Renal cortical epithelial cell (primary cell): Measurements from ENCODE around the gene ANO3. TPM values are rescaled to one million over a fixed set of nuclear protein-coding genes. Genes with fewer than 3 reads are reported as not detected.
"Not testable (repeated sequence)": the region's sequence is repeated elsewhere in the genome, so short reads cannot be mapped to it uniquely, and the experiment has no call there.

Experiments used
- DNase-seq: peaks from one replicate; pipeline ENCODE4 v3.0.0-alpha.2; 2011; ENCODE audit warnings: low read depth
- total RNA-seq: library from RNA; depleted of rRNA; stranded (reverse); fragments of >200 nt; gene quantifications from 2 replicates; pipeline ENCODE4 v1.2.3, GENCODE V29; 2014

The ANO3 gene
- total RNA-seq, 1 donor from 2014 or later = not detected

GRCh38 chr11:26623076-26623659 lies 291.2 kb downstream of the ANO3 start:
- DNase-seq = peak; percentile 39

DNA sequence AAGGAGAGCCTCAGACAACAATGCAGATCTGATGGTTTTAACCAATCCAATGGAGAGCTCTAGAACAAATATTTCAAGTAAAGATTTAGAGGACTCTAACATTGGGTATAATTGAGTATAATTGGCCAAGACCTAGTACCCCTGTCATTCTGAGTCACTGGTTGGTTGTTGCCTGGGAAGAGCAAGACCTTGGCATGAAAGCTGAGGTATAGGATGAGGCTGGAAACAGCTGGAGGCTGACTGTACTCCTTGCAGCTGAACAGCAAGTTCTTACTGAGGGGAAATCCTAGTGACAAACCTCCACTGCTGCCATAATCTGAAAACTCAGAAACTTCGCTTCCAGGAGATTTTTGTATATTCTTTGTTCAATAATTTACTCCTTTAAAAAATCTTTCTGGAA lies 294.4 kb downstream of the ANO3 start:
- no peak for DNase-seq

- DNase-seq = no peak
Observed at GRCh38 chr11:26632691-26633159, 300.8 kb downstream of the ANO3 start.

GRCh38 chr11:26643314-26643713 lies 311.4 kb downstream of the ANO3 start:
- not testable (repeated sequence) for DNase-seq

- peak; percentile 66 for DNase-seq
Observed at GRCh38 chr11:26649884-26650283, 318.0 kb downstream of the ANO3 start.

GRCh38 chr11:26651916-26652315 lies 320.0 kb downstream of the ANO3 start:
- DNase-seq = no peak

DNA sequence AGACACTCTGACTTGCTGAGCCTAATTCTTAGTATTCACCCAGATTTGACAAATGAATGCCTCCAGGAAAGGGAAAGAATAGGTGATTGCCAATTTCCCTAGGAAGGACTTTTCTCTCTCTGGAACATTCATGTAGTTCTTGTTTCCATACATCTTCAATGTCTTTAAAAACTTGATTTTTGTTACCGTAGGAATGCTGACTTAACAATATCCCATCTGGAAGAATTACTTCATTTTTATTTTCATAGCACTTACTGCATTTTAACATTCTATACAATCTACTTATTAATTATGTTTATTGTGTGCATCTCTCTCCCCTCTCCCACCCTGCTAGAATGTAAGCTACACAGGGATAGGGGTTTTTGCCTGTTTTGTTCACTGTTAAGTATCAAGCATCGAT lies 323.4 kb downstream of the ANO3 start:
- DNase-seq = no peak

DNA sequence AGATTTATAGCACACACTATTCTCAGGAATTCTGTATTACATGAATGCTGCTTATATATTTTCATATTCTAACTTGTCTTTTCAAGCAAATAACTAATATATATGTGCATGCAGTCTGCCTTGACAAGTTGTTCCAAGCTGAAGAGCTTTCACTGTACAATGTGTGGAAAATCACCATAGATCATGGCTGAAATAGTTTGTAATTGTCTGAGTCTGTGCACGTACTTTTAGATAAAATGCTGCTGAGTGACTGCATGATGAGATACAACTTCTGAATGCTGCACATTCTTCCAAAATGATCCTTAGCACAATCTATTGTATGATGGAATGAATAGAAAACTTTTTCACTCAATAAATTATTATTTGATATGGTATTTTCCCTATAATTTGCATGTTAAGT lies 331.0 kb downstream of the ANO3 start:
- DNase-seq = no peak

GRCh38 chr11:26665036-26665435 lies 333.1 kb downstream of the ANO3 start:
- no peak for DNase-seq

DNA sequence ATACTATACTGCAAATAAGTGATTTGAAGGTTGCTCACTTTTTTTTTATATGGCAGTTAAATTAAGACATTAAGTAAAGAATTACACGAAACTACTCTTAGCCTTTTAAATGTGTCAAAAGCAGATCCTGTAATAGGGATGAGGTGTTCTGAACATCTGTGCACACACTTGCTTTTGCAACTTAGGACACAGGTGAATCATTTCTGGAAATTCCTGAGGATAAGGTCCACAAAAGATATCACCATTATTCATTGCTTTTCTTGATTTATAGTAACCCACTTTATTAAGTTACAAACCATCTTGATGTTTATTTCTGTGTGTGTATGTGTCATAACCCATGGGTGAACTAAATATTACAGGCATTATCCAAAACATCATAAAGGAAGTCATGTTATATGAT lies 334.0 kb downstream of the ANO3 start:
- no peak for DNase-seq

DNA sequence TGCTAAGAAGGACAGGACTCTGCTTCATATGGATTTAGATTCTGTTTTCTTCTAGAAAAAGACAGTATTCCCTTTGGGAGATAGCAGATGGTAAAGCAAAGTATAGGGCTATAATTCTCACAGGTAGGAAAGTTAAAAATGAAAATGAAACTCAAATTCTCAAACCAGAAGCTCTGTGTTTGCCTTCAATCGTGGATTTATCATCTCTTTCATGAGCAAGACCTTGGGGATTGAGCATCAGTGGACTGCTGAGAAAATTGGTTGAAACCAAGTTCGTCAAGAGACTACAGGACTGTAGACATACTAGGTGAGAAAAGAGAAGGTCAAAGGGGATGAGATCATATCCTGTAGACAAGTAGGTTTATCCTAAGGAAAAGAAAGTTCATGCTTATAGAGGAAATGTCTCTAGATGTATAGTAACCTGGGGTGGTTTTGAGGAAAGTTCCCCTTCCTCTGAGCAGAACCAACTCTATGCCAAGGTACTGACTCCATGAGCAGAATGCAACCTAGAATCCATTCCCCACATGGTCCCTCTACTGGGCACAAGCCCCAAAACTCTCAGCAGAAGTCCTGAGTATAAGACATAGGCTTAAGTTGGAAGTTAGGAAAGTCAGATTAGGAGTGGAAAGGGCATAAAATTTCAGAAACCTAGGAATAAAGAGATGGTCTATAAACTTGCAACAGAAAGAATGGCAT lies 343.5 kb downstream of the ANO3 start:
- DNase-seq = no peak

DNA sequence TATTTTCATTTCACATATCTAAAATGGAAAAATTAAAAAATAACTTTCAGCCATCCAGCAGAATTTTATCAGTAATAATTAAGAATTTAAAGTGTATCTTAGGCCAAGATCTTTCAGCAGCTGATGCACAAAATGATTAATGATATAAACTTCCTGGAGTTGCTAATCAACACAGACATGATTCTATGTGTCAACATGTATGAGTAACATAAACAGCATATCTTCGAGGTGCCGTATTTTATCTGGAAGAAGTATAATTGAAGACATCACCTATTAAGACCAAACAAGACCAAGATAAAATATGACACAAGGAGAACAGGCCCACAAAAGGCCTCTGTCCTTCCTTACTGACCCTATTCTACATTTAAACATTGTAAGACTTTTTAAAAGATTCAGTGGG lies 344.7 kb downstream of the ANO3 start:
- no peak for DNase-seq

DNA sequence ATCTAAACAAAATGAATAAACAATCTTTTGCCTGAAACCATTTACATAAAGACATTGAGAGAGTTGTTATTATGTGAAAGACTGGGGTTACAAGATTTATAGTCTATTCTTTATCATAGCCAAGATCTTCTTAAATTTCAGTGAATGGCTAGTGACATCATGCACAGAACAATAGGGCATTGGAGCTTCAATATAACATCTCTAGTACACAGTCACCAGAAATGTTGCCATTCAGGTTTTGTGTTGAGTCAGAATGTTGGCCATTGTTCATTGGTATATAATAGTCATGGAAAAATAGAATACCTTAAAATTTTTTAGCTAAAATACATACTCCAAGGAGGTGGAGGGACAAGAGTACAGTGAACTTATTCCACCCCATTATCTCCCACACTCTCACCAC lies 345.6 kb downstream of the ANO3 start:
- DNase-seq = peak; percentile 13

- no peak for DNase-seq
Observed at GRCh38 chr11:26687351-26687750, 355.4 kb downstream of the ANO3 start.

GRCh38 chr11:26688701-26689100 lies 356.8 kb downstream of the ANO3 start:
- no peak for DNase-seq

GRCh38 chr11:26696330-26696729 lies 364.4 kb downstream of the ANO3 start:
- DNase-seq = no peak

DNA sequence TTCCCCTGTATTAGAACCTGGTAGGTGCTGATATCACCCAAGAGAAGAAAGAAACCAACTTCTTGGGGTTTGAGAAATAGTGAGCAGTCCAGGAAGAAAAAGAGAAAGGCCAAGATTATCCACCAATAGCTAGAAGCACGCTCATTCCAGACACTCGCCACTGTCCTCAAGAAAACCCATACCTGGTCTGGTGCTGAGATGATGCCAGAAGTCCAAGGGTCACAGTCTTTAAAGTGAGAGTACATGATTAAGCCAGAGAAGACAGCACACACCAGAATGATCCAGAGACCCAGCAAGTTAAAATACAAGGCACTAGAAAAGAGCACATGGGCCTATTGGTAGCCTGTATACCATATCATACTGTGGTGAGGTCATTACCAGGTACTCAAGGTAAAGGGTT lies 366.3 kb downstream of the ANO3 start:
- no peak for DNase-seq

DNA sequence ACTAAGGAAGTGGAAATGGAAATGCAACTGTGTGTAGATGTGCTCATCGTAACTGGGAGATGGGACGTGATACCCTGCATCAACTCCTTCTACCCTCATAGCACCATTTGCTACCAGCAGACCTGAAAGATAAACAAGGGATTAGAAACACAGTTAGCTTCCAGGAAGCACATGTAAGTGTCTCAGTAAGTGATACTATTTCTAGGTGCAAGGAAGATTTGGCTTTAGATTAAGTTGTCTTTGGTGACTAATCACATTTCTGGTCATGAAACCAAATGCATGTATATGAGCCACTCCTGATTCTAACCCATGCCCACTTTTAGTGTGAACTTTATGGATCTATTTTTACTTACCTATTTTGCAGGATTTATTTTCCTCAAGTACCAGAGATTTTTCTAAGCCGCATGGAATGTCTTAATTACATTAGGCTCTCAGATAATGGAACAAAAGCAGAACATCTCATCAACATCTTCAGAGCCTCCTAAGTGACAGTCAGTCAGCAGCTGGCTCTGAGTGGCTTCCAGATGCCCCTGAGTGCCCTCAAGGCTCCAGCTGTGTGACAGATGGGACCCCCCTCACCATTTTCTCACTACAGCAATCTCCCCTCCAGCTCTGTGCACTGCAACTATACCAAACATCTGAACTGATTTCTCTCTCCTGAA lies 368.8 kb downstream of the ANO3 start:
- DNase-seq = no peak

DNA sequence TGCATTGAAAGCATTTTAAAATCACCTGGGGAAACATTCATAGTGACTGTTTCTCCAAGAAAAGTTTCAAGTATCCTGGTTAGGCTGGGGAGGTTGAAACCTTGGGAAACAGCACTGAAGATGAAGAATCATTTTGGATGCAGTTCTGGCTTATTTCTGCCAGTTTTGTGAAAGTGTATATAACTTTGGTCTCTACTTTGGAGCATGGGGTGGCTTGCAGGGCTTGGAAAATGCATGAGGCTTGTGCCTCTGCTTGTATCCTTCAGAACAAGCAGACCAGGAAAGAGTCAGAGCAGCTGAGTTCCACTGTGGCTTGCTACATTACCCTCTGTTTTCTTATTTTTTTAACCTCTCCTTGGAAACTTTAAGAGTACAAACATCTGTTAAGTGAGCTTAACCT lies 370.5 kb downstream of the ANO3 start:
- no peak for DNase-seq

GRCh38 chr11:26703411-26704191 lies 371.7 kb downstream of the ANO3 start:
- no peak for DNase-seq

GRCh38 chr11:26704249-26704648 lies 372.3 kb downstream of the ANO3 start:
- DNase-seq = peak; percentile 41

DNA sequence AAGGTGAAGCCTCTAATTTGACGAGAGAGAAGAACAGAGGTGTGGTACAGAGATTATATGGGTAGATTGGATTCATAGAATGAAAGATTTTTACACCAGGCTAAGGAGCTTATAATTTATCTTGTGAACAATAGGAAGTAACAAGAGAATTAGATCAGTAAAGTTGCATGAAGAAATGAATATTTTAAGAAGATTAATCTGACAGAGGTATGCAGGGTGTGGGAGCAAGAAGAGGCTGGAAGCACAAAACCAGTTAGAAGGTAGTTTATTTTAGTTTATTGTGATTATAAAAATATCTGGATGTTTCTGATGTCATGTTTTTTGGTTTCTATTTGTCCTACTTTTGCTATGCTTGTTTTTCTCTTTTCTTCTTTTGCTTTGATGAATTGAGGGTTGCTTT lies 374.3 kb downstream of the ANO3 start:
- DNase-seq = no peak
